DMS79 treated with DMSO at 0.1 percent for 48 hours (cell line): Measurements from ENCODE around the gene ZNF692.
"Not testable (repeated sequence)": the region's sequence is repeated elsewhere in the genome, so short reads cannot be mapped to it uniquely, and the experiment has no call there.

Source experiments
- DNase-seq: peaks from one replicate; lab custom pipeline; 2025; lab: John Stamatoyannopoulos, UW

Gene ZNF692

DNA sequence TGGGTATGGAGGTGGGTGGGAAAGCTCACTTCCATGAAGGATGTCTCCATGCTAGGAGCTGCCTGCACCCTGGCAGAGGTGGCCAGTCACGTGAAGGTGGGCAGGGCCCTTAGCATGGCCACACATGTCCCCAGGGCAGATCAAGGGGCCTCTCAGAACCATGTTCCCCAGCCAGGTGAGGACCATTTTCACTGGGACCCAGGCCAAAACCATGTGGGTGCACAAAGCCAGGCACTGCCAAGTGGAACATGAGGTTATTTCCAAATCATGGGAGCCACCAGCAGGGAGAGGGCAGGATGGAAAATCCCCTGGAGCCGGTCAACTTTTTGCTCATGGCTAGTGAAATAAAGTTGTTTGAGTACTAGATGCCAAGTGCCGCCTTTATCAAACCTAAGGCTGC is 9.7 kb downstream of the ZNF692 start:
- DNase-seq = no peak

DNA sequence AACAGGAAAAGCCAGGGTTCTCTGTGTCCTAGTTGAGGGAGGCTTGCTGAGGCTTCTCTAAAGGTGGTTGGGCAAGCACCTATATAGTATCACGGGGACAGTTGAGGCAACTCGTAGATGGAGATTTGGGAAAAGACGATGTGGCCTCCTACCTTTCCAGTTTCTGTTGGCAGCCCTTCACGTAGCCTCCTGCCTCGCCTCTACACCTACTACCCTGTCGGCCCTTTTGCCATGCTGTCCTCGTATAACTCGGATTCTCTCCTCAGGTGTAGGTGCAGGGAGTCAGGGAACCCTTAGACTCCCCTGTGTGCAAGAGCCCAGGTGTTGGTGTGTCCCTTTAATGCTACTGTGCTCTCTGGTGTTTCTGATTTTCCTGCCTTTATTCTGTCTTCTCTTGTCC is 10.3 kb downstream of the ZNF692 start:
- DNase-seq = no peak

DNA sequence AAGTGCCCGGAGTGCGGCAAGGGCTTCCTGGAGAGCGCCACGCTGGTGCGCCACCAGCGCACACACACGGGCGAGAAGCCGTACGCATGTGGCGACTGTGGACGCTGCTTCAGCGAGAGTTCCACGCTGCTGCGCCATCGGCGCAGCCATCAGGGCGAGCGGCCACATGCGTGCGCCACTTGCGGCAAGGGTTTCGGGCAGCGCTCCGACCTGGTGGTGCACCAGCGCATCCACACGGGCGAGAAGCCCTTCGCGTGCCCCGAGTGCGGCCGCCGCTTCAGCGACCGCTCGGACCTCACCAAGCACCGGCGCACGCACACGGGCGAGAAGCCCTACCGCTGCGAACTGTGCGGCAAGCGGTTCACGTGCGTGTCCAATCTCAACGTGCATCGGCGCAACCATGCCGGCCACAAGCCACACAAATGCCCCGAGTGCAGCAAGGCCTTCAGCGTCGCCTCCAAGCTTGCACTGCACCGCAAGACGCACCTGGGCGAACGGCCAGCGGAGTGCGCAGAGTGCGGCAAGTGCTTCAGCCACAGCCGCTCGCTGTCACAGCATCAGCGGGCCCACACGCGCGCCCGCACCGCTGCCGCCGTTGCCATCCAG is 10.8 kb downstream of the ZNF692 start:
- DNase-seq = no peak

DNA sequence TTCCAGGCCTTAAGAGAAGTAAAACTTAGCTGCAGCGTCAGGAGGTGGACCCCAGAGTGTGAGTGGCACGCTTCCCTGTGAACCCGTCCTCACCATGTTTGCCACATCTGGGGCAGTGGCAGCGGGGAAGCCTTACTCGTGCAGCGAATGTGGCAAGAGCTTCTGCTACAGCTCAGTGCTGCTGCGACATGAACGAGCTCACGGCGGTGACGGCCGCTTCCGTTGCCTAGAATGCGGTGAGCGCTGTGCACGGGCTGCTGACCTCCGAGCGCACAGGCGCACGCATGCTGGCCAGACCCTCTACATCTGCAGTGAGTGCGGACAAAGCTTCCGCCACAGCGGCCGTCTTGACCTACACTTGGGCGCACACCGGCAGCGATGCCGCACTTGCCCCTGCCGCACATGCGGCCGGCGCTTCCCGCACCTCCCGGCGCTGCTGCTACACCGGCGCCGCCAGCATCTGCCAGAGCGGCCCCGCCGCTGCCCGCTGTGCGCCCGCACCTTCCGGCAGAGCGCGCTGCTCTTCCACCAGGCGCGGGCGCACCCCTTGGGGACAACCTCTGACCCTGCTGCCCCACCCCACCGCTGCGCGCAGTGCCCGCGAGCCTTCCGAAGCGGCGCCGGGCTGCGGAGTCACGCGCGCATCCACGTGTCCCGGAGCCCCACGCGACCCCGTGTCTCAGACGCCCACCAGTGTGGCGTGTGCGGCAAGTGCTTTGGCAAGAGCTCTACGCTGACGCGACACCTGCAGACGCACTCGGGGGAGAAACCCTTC is 11.5 kb downstream of the ZNF692 start:
- no peak for DNase-seq

DNA sequence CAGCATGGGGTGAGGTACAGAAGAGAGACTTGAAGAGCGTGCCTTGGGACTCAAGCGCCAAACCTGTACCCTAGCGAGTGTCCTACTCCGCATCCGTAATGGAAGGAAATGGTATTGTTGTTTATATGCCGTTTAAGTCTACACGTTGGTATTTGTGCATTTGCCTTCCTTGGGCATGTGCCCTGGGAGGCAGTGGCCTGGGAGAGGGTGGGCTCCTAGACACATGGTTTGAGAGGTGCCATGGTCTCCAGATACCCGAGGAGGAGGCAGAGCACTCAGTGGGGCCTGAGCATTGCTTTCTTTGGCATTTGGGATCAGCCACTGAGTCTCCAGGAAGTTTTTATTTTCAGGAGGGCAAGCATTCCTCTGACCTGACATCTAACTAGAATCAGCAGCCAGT is 14.4 kb downstream of the ZNF692 start:
- DNase-seq = no peak

DNA sequence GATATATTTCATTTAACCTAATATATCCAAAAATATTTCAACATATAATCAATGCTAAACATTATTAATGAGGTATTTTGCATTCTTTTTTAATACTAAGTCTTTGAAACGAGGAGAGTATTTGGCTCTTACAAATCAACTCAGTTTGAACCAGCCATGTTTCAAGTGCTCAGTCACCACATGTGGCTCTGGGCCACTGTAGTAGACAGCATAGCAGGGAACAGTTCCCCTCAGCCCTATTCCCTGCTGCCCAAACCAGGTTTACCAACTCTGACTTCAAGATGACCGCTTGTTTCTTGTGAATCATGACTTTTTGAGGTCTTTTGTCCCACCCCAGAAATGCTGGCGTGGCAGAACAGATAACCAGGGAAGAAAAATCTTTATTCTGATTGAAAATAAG is 15.2 kb downstream of the ZNF692 start:
- DNase-seq = no peak

DNA sequence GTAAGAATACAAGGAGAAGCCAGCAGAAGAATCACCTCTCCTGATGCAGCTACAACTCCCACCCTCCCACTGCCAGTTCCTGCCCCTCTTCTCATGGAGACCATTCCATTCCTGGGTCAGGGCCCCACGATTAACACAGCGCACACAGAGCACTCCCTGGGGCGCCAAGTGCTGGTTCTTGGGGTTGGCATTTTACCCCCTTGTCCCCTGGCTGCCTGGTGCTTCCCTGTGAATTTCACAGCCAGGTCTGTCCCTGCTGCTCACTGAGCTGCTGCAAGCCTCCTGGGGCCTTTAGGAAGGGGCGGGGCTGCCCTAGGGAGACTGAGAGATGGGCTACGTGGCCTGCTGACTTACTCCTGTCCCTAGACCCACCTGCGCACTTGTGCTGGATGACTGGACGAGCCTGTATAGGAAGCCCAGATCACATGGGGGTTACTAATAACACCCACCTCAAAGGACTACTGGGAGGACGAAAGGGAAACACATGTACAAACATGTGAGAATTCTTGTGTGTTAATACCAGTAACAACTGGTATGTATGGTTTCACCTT is 16.0 kb downstream of the ZNF692 start:
- no peak for DNase-seq

DNA sequence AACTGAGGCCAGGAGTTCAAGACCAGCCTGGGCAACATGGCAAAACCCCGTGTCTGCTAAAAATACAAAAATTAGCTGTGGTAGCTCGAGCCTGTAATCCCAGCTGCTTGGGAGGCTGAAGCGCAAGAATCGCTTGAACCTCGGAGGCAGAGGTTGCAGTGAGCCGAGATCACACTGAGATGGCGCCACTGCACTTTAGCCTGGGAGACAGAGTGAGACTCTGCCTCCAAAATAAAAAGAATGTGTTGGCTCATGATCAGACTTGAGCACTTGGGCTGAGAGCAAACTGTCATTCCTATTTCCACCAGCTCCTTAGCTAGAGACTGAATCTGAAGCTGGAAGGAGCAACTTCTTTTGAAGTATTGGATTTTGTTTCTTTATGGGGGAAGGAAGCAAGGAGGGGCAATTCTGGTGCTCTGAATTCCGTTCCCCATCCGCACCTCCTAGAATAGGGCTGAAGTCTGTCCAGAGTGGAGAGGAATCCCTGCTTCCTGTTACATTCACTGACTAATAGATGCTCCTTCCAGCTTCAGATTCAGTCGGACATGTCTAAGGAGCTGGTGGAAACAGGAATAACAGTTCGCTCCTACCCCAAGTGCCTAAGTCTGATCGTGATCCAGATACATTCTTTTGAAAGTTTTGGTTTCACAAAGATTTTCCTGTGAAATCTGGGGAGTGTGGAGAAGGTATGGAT is 17.0 kb downstream of the ZNF692 start:
- DNase-seq = no peak

DNA sequence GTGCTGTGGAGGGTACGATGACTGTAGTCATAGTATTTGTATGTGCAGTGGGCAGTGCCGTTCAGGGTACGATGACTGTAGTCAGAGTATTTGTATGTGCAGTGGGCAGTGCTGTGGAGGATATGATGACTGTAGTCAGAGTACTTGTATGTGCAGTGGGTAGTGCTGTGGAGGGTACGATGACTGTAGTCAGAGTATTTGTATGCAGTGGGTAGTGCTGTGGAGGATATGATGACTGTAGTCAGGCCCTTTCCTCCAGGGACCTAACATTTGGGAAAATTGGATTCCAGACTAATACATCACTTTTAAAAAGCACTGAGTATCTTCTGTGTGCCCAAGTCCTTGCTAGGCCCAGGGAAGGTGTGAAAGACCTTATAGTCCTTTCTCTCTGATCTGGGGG is 17.9 kb downstream of the ZNF692 start:
- no peak for DNase-seq

DNA sequence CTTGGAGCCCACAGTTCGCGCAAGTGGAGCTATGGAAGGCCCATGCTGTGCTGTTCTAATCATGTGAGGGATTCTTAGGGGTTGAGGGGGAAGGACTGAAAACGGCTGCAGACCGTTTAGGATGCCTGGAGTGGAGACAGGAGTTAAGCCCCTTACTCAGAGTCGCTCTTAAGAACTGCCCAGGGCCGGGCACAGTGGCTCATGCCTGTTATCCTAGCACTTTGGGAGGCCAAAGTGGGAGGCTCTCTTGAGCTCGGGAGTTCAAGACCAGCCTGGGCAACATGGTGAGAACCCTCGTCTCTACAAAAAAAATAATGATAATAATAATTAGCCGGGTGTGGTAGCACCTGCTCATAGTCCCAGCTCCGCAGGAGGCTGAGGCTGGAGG is 19.7 kb downstream of the ZNF692 start:
- no peak for DNase-seq

DNA sequence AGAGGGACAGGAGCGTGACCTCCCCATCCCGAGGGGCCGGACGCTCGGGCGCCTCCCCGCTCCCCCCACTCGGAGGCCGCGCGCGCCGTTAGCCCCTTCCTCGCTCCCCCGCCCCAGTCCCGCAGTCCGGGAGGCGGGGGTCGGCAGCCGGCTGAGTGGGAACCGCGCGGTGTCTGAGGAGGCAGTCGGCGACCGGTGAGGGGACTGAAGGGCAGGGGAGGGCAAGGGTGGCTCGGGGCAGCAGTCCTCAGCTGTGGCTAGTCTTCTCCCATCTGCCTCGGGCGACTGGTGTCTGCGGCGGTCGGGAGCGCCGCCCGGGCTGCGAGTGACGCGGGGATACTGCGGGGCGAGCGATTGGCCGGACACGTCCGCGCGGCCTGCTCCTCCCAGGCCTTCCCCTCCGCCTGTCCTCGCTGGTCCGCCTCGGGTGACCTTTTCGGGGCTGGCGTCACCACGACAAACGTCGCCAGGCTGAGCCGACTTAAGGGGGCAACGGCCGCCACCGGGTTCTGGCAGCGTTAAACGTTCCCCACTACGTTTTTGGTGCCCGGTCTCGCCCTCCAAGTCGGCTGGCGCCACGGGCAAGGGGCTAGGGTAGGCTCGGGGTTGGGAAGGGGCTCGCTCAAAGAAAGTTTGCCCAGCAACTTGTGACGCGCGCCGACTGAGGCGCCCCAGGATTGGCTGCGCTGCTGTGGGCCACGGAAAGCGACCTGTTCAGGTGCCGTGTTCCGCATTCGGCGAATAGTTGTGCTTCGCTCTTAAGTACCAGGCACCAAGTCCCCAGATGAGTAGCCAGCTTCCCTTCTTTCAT is 20.3 kb downstream of the ZNF692 start:
- peak; percentile 84 for DNase-seq

DNA sequence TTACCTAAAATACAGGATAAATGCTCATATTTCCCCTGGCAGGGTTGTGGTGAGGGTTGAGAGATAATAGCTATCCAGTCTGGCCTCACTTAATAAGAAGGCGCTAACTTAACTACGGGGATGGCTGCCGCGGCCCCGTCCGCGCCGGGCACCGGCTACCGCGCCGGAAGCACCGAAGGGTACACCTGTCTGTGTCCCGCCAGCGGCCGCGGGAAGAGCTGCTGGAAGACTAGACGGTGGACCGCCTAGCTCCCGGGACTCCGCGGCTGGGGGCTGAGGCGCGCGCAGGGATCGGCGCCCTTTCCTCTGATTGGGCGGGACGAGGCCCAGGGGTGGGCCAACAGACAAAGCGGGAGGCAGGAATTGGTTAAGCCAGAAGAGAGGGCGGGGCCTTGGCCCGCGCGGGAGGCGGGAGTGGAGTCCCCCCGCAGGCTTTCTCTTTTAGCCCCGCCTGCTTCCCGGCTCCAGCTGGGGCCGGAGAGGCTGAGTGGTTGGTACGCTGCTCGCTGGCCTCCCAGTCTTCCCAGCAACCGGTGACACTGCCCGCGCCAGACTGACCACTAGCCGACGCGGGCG is 21.0 kb downstream of the ZNF692 start, which contains the start of gene ZNF672:
TSS of gene ZNF672 (plus strand) at position 444 of the 576 bp plus-strand sequence. CDS start 9,051 bp downstream, outside the sequence.
- peak; percentile 92 for DNase-seq

DNA sequence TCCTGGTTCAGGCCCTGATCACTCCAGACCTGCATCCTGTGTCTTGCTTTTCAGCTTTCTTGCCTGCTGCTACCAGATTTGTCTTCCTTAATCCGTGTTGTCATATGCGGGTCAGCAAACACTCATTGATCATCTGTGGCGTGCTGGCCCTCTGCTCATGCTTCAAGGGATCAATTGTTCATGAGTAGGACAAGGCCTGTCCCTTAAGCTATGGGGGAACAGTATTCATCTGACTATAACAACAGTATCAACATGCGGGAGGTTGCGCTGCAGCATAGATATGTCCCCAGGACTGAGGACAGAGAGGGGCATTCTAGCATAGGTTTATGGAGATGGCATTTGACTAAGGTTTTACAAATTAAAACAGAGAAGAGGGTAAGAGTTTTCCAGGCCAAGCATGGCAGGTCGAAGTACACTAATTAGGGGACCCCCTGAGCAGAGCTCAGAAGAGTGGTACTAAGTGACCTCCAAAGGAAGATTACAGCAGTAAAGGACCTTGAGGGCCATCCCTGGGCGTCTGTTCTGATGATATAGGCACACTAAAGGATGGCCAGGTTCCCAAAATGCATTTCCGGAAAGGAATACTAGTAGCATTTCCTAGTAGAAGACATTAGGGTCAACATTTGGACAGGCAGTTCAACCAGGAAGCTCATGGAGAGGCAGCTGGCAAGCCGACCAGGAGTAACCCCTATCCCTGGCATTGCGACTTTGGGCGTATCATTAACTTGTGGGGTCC is 21.7 kb downstream of the ZNF692 start:
- DNase-seq = peak; percentile 77

DNA sequence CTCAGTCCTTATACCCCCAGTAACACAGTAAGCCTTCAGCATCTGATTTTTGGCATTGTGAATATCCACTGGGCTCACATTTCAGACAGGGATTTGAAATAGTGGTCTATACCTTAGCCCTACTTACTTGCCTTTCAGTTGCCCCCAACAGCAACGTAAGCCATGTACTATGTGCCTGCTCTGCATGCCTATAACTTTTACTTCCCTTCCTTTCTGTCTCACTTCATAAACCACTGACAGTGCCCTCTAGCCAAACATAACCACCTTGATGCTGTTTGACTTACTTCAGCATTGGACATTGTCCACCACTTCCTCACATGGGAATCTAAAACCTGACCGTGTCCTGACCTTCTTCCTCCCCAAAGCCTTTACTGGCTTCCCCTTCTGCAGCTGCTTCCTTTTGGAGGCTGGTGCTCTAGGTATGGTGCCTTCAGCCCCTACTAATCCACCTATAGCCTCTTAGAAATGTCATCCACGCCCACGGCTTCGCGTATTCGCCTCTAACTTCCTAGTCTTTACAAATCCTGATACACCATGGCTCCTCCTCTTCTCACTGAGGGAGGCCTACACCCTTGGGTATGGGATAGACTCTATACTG is 24.4 kb downstream of the ZNF692 start:
- no peak for DNase-seq

DNA sequence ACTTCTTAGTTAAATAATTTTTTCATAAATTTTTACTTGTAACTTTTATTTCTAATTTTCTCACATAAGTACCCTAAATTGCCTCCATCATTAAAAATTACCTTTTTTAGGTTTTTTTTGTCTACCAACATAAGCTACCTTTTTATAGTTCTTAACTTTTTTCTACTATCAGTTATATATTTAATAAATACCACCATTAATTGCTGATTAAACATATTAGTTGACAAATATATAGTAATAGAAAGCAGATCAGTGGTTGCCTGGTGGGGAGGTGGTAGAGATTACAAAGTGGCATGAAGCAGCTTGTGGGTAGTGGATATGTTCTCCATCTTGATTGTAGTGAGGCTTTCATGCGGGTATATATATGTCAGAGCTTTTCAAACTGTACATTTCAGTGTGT is 27.0 kb downstream of the ZNF692 start:
- no peak for DNase-seq

DNA sequence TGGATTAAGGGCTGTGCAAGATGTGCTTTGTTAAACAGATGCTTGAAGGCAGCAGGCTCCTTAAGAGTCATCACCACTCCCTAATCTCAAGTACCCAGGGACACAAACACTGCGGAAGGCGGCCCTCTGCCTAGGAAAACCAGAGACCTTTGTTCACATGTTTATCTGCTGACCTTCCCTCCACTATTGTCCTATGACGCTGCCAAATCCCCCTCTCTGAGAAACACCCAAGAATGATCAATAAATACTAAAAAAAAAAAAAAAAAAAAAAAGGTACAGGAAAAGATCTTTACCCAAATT is 28.2 kb downstream of the ZNF692 start:
- not testable (repeated sequence) for DNase-seq

DNA sequence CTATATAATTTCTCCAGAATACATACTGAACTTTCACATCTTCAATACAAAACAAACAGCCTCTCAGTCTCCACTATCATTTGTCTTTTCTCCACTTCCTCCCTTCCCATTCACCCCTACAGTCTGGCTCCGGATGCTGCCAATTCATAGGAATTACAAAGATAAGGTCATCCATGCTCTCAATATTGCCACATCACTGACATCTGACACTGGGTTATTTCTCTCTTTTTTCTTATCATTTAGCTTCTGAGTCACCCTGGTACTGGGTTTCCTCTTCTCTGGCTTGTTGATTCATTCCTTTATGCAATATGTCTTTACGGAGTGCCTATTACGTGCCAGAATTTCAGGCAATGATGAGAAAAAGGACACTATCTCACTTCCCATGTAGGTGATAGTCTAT is 30.0 kb downstream of the ZNF692 start:
- no peak for DNase-seq

DNA sequence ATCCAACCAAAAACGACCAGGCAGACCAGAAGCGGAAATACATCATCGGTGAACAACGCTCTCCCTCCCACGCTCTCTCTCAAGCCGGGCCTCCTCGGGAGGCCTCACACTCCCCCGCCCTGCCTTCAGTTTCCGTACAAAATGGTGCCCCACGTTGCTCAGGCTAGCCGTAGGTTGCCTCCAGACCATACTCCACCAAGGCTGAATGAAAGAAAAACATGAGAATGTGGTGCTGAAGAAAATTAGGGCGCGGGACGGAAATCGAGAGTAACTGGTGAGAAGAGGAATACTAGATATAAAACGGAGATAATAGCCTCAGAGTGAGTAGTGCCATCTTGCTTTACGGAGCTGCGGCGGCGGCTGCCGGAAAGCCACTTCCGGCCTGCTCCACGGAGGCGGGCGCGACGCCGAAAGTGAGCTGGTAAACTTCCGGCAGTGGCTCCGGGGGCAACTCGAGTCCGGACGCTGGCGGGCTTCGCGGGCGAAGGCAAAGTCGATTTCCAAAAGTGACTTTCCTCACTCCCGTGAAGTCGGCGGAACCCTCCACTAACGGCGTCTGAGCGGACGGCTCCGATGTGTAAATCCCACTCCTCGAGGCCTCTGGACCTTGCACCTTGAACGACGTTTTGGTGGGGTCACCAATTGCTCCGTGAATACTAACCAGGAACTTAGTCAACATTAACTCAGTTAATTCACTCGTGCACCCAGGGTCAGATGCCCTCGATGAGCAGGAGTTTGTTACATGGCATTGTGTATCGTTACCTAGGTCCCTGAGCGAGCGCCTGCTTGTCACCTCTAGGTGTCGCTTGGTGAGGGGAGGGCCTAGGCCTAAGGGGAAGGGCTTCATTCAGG is 32.8 kb downstream of the ZNF692 start, which contains the start of gene SH3BP5L:
TSS of gene SH3BP5L (minus strand) at position 7 of the 852 bp plus-strand sequence. CDS start 980 bp downstream, outside the sequence.
- DNase-seq = peak; percentile 96

DNA sequence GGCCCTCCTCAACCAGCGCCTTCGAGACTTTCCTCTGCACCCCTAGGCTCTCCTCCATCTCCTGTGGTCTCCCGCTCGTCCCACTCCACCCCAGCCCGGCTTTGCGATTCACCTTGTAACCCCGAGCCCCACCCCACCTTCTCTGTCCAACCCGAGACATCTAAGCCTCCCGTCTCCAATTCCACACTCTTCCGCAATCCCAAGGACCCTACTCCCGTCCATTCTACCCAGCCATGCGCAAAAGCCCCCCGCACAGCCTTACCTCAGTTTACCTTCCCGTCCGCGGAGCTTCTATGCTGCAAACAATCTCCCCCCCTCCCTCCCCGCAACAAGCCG is 33.3 kb downstream of the ZNF692 start:
- DNase-seq = no peak

DNA sequence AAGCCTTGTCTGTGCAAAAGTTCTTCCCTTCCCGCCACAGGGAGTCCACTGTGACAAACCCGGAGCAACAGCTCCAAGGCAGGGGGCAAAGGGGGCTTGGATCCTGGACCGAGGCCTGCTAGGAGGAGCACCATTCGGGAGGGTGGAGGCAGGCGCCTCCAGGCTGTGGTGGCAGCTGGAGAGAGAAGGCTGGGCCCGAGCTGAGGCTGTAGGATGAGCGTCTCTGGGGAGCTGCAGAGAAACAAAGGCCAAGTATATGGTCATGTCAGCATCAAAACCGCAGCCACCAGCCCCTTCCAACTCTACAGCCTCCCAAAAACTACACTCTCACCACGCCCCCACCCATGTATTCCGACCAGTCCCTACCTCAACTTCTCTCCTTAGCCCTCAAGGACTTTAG is 33.7 kb downstream of the ZNF692 start:
- DNase-seq = no peak
